SK-N-SH treated with all-trans-retinoic acid at 6 μM for 48 hours (cell line): Measurements from ENCODE around the gene TFPI2.

Experiments used
- ATAC-seq: fragments of 200-7000 bp; cut with Tn5 transposase; 3 replicates; pipeline ENCODE4 v1.9.1; 2020; ENCODE audit warnings: mild to moderate bottlenecking, moderate library complexity
- ARNTL ChIP-seq: fragments of 450-650 bp; formaldehyde crosslinking; IDR thresholded peaks from 2 replicates; pipeline ENCODE4 v1.5.0; 2020; ENCODE audit warnings: low read depth, mild to moderate bottlenecking, moderate library complexity, borderline replicate concordance
- BACH2 ChIP-seq: fragments of 250-450 bp; sonication (Bioruptor Pico); IDR thresholded peaks from 2 replicates; pipeline ENCODE4 v1.9.0; 2021; ENCODE audit warnings: mild to moderate bottlenecking, borderline replicate concordance
- CSDC2 ChIP-seq: fragments of 250-450 bp; sonication (Bioruptor Pico); IDR thresholded peaks from 2 replicates; pipeline ENCODE4 v1.5.0; 2020; ENCODE audit warnings: mild to moderate bottlenecking, moderate library complexity
- ESRRG ChIP-seq: fragments of 250-450 bp; sonication (Bioruptor Pico); IDR thresholded peaks from 2 replicates; pipeline ENCODE4 v1.6.1; 2021; ENCODE audit warnings: mild to moderate bottlenecking
- GLIS3 ChIP-seq: fragments of 250-450 bp; sonication (Bioruptor Pico); IDR thresholded peaks from 2 replicates; pipeline ENCODE4 v1.5.0; 2020; ENCODE audit warnings: mild to moderate bottlenecking, moderate library complexity
- ISL1 ChIP-seq: fragments of 250-450 bp; sonication (Bioruptor Pico); IDR thresholded peaks from 2 replicates; pipeline ENCODE4 v2.1.2; 2022; ENCODE audit warnings: mild to moderate bottlenecking, moderate library complexity
- OSR1 ChIP-seq: fragments of 250-450 bp; sonication (Bioruptor Pico); IDR thresholded peaks from 2 replicates; pipeline ENCODE4 v1.8.0; 2022; ENCODE audit warnings: moderate library complexity, mild to moderate bottlenecking, inconsistent platforms
- PPARA ChIP-seq: fragments of 250-450 bp; sonication (Bioruptor Pico); IDR thresholded peaks from 2 replicates; pipeline ENCODE4 v1.5.0; 2020; ENCODE audit warnings: mild to moderate bottlenecking, borderline replicate concordance
- RARB ChIP-seq: fragments of 250-450 bp; sonication (Bioruptor Pico); IDR thresholded peaks from 2 replicates; pipeline ENCODE4 v1.8.0; 2021; ENCODE audit warnings: mild to moderate bottlenecking, moderate library complexity
- SNAI2 ChIP-seq: fragments of 250-450 bp; sonication (Bioruptor Pico); IDR thresholded peaks from 2 replicates; pipeline ENCODE4 v1.5.0; 2020; ENCODE audit warnings: mild to moderate bottlenecking, moderate library complexity
- TCF4 ChIP-seq: fragments of 250-450 bp; sonication (Bioruptor Pico); IDR thresholded peaks from 2 replicates; pipeline ENCODE4 v1.8.0; 2021; ENCODE audit warnings: mild to moderate bottlenecking, moderate library complexity, borderline replicate concordance
- TOX ChIP-seq: fragments of 250-450 bp; sonication (Bioruptor Pico); IDR thresholded peaks from 2 replicates; pipeline ENCODE4 v1.8.0; 2021; ENCODE audit warnings: mild to moderate bottlenecking, moderate library complexity, borderline replicate concordance
- ZC3H10 ChIP-seq: fragments of 250-450 bp; sonication (Bioruptor Pico); IDR thresholded peaks from 2 replicates; pipeline ENCODE4 v1.5.1; 2021; ENCODE audit warnings: mild to moderate bottlenecking, moderate library complexity
- ZFP3 ChIP-seq: fragments of 250-450 bp; sonication (Bioruptor Pico); IDR thresholded peaks from 2 replicates; pipeline ENCODE4 v1.5.0; 2020; ENCODE audit warnings: mild to moderate bottlenecking, moderate library complexity
- ZFP30 ChIP-seq: fragments of 450-650 bp; formaldehyde crosslinking; IDR thresholded peaks from 2 replicates; pipeline ENCODE4 v1.5.0; 2022; ENCODE audit warnings: mild to moderate bottlenecking, moderate library complexity
- ZNF565 ChIP-seq: fragments of 450-650 bp; formaldehyde crosslinking; conservative IDR thresholded peaks from 2 replicates; pipeline ENCODE4 v1.5.0; 2020; ENCODE audit warnings: low read depth, mild to moderate bottlenecking, moderate library complexity
- ZNF8 ChIP-seq: fragments of 450-650 bp; formaldehyde crosslinking; IDR thresholded peaks from 2 replicates; pipeline ENCODE4 v1.5.0; 2020; ENCODE audit warnings: mild to moderate bottlenecking, moderate library complexity
- TF ChIP-seq, protein P1 (sequence below): fragments of 250-450 bp; sonication (Bioruptor Pico); IDR thresholded peaks from 2 replicates; pipeline ENCODE4 v1.8.0; 2020; ENCODE audit warnings: mild to moderate bottlenecking, moderate library complexity, borderline replicate concordance
- TF ChIP-seq, protein P2 (sequence below): fragments of 250-450 bp; sonication (Bioruptor Pico); IDR thresholded peaks from 2 replicates; pipeline ENCODE4 v1.5.1; 2020; ENCODE audit warnings: low read depth, mild to moderate bottlenecking, moderate library complexity
- TF ChIP-seq, protein P3 (sequence below): fragments of 250-450 bp; sonication (Bioruptor Pico); IDR thresholded peaks from 2 replicates; pipeline ENCODE4 v1.8.0; 2021; ENCODE audit warnings: low read depth, mild to moderate bottlenecking, moderate library complexity, borderline replicate concordance
- TF ChIP-seq, protein P4 (sequence below): fragments of 250-450 bp; sonication (Bioruptor Pico); IDR thresholded peaks from 2 replicates; pipeline ENCODE4 v1.5.1; 2021; ENCODE audit warnings: mild to moderate bottlenecking, moderate library complexity
- TF ChIP-seq, protein P5 (sequence below): fragments of 250-450 bp; sonication (Bioruptor Pico); IDR thresholded peaks from 2 replicates; pipeline ENCODE4 v1.5.0; 2020; ENCODE audit warnings: mild to moderate bottlenecking, moderate library complexity

Gene TFPI2

DNA sequence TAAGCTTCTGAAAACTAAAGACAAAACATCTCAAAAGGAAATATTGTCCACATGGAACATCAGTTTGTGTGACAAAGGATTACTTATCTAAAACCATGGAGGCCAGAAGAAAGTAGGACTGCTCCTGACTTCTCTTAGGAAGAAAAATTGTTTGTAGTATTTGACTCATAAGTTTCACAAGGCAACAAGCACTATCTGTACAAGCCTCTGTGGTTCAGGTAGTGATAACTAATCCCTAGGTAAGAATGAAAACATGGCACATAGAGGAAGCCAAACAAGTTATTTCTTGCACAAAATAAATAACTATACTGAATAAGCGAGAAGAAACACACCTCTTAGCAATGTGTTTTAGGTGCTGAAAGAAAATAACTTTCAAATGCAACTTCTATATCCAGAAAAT lies 30.3 kb downstream of the TFPI2 start:
- ATAC-seq, result no peak
- no peak for TF ChIP-seq RARB (CRISPR knock-in tag)
- no peak for TF ChIP-seq TCF4 (CRISPR knock-in tag)
- TF ChIP-seq GLIS3, result no peak
- TF ChIP-seq, protein P1, sequence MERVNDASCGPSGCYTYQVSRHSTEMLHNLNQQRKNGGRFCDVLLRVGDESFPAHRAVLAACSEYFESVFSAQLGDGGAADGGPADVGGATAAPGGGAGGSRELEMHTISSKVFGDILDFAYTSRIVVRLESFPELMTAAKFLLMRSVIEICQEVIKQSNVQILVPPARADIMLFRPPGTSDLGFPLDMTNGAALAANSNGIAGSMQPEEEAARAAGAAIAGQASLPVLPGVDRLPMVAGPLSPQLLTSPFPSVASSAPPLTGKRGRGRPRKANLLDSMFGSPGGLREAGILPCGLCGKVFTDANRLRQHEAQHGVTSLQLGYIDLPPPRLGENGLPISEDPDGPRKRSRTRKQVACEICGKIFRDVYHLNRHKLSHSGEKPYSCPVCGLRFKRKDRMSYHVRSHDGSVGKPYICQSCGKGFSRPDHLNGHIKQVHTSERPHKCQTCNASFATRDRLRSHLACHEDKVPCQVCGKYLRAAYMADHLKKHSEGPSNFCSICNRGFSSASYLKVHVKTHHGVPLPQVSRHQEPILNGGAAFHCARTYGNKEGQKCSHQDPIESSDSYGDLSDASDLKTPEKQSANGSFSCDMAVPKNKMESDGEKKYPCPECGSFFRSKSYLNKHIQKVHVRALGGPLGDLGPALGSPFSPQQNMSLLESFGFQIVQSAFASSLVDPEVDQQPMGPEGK (CRISPR knock-in tag), result no peak
- no peak for TF ChIP-seq OSR1 (CRISPR knock-in tag)
- no peak for TF ChIP-seq ZC3H10 (CRISPR knock-in tag)
- TF ChIP-seq ESRRG (CRISPR knock-in tag), result no peak
- TF ChIP-seq BACH2 (CRISPR knock-in tag), result no peak
- TF ChIP-seq, protein P2, sequence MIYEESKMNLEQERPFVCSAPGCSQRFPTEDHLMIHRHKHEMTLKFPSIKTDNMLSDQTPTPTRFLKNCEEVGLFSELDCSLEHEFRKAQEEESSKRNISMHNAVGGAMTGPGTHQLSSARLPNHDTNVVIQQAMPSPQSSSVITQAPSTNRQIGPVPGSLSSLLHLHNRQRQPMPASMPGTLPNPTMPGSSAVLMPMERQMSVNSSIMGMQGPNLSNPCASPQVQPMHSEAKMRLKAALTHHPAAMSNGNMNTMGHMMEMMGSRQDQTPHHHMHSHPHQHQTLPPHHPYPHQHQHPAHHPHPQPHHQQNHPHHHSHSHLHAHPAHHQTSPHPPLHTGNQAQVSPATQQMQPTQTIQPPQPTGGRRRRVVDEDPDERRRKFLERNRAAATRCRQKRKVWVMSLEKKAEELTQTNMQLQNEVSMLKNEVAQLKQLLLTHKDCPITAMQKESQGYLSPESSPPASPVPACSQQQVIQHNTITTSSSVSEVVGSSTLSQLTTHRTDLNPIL (CRISPR knock-in tag), result no peak
- TF ChIP-seq ZFP30, result no peak
- no peak for TF ChIP-seq ARNTL (CRISPR knock-in tag)
- no peak for TF ChIP-seq PPARA
- no peak for TF ChIP-seq ZFP3
- TF ChIP-seq SNAI2 (CRISPR knock-in tag), result no peak
- TF ChIP-seq, protein P3, sequence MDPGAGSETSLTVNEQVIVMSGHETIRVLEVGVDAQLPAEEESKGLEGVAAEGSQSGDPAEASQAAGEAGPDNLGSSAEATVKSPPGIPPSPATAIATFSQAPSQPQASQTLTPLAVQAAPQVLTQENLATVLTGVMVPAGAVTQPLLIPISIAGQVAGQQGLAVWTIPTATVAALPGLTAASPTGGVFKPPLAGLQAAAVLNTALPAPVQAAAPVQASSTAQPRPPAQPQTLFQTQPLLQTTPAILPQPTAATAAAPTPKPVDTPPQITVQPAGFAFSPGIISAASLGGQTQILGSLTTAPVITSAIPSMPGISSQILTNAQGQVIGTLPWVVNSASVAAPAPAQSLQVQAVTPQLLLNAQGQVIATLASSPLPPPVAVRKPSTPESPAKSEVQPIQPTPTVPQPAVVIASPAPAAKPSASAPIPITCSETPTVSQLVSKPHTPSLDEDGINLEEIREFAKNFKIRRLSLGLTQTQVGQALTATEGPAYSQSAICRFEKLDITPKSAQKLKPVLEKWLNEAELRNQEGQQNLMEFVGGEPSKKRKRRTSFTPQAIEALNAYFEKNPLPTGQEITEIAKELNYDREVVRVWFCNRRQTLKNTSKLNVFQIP (CRISPR knock-in tag), result no peak
- TF ChIP-seq CSDC2 (CRISPR knock-in tag), result no peak
- TF ChIP-seq ZNF8 (CRISPR knock-in tag), result no peak
- TF ChIP-seq, protein P4, sequence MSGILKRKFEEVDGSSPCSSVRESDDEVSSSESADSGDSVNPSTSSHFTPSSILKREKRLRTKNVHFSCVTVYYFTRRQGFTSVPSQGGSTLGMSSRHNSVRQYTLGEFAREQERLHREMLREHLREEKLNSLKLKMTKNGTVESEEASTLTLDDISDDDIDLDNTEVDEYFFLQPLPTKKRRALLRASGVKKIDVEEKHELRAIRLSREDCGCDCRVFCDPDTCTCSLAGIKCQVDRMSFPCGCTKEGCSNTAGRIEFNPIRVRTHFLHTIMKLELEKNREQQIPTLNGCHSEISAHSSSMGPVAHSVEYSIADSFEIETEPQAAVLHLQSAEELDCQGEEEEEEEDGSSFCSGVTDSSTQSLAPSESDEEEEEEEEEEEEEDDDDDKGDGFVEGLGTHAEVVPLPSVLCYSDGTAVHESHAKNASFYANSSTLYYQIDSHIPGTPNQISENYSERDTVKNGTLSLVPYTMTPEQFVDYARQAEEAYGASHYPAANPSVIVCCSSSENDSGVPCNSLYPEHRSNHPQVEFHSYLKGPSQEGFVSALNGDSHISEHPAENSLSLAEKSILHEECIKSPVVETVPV (CRISPR knock-in tag), result no peak
- TF ChIP-seq, all 23 proteins: peak for 0

DNA sequence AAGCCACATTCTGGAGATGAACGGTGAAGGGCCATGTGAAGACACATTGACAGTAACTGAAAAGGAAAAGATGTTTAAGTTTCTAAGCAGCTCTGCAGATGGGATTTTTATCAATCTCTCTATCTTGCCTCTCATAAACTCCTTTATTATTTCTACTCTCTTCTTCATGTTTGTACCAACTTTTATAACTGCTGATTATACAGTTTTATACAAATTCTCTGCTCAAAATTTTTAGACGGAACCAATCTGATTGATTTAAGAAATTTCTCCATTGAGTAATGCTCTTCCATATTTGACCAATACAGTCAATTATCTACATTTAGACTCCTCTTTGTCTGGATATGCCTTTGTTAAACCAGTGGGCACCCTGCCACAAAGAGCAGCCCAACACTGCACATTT lies 31.7 kb downstream of the TFPI2 start:
- TF ChIP-seq, protein P5, sequence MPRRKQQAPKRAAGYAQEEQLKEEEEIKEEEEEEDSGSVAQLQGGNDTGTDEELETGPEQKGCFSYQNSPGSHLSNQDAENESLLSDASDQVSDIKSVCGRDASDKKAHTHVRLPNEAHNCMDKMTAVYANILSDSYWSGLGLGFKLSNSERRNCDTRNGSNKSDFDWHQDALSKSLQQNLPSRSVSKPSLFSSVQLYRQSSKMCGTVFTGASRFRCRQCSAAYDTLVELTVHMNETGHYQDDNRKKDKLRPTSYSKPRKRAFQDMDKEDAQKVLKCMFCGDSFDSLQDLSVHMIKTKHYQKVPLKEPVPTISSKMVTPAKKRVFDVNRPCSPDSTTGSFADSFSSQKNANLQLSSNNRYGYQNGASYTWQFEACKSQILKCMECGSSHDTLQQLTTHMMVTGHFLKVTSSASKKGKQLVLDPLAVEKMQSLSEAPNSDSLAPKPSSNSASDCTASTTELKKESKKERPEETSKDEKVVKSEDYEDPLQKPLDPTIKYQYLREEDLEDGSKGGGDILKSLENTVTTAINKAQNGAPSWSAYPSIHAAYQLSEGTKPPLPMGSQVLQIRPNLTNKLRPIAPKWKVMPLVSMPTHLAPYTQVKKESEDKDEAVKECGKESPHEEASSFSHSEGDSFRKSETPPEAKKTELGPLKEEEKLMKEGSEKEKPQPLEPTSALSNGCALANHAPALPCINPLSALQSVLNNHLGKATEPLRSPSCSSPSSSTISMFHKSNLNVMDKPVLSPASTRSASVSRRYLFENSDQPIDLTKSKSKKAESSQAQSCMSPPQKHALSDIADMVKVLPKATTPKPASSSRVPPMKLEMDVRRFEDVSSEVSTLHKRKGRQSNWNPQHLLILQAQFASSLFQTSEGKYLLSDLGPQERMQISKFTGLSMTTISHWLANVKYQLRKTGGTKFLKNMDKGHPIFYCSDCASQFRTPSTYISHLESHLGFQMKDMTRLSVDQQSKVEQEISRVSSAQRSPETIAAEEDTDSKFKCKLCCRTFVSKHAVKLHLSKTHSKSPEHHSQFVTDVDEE (CRISPR knock-in tag), result no peak
- TF ChIP-seq BACH2 (CRISPR knock-in tag) (no peak), TCF4 (CRISPR knock-in tag) (no peak), RARB (CRISPR knock-in tag) (no peak), GLIS3 (no peak), ZC3H10 (CRISPR knock-in tag) (no peak), TOX (CRISPR knock-in tag) (no peak), ISL1 (CRISPR knock-in tag) (no peak), OSR1 (CRISPR knock-in tag) (no peak), ZFP30 (no peak), CSDC2 (CRISPR knock-in tag) (no peak), PPARA (no peak), ZNF8 (CRISPR knock-in tag) (no peak), ZNF565 (CRISPR knock-in tag) (no peak), ZFP3 (no peak)
- TF ChIP-seq, protein P2 (CRISPR knock-in tag), result no peak
- TF ChIP-seq, protein P1 (CRISPR knock-in tag), result no peak
- ATAC-seq, result no peak
